ENCODE results near the gene GRID1.

GRCh38 chr10:85602306-85602705 is 764.3 kb downstream of the GRID1 start:
- TF ChIP-seq, protein P1, sequence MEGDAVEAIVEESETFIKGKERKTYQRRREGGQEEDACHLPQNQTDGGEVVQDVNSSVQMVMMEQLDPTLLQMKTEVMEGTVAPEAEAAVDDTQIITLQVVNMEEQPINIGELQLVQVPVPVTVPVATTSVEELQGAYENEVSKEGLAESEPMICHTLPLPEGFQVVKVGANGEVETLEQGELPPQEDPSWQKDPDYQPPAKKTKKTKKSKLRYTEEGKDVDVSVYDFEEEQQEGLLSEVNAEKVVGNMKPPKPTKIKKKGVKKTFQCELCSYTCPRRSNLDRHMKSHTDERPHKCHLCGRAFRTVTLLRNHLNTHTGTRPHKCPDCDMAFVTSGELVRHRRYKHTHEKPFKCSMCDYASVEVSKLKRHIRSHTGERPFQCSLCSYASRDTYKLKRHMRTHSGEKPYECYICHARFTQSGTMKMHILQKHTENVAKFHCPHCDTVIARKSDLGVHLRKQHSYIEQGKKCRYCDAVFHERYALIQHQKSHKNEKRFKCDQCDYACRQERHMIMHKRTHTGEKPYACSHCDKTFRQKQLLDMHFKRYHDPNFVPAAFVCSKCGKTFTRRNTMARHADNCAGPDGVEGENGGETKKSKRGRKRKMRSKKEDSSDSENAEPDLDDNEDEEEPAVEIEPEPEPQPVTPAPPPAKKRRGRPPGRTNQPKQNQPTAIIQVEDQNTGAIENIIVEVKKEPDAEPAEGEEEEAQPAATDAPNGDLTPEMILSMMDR (IDR thresholded peaks at IDR 0.05): no peak
- TF ChIP-seq POLR2A (IDR thresholded peaks at IDR 0.05) (no peak), POLR2AphosphoS5 (IDR thresholded peaks at IDR 0.05) (no peak)
